ENCODE data around the gene GLS. TPM values are rescaled to one million over a fixed set of nuclear protein-coding genes. Genes with fewer than 3 reads are reported as not detected.

The GLS gene
- total and polyA plus RNA-seq, 2 of the 13 experiments (the other 11 are each of a cell fraction or from before 2014, with no cell fraction given): 78.6 to 183 TPM

GRCh38 chr2:190999949-191000665 is 119.5 kb downstream of the GLS start:
- BruUV-seq (replicated peaks): no TSS peak
- no peaks in the 10 kb centered on the region; the same call in 1 of the 2 replicates for H4K20me1 ChIP-seq (ENCODE audit: insufficient read depth, low read length)
- H3K4me1 ChIP-seq (ENCODE audit: insufficient read depth, low read length): no peaks in the 10 kb centered on the region
- no peak overlapping the region for H3K27ac ChIP-seq (ENCODE audit: extremely low read length, insufficient read depth, low read length)
- FAIRE-seq: no peak
- no peak for DNase-seq (ENCODE audit: low spot score)
- WGBS (ENCODE audit: low lambda C conversion rate): 97% methylated on average over 9 of the region's 9 CpGs
- in situ Hi-C loops (cut with HindIII; ENCODE audit: extremely low pct_ligation_motif_present, low pct_unique_long_range_greater_than_20kb) (no loop called here), intact Hi-C loops (cut with micrococcal nuclease; ENCODE audit: unreplicated experiment) (no loop called here)
- no peak overlapping the region for H2AFZ ChIP-seq (ENCODE audit: low read length)
- no peaks in the 10 kb centered on the region for H3K79me2 ChIP-seq (ENCODE audit: insufficient read depth, low read length)
- H3K9me3 ChIP-seq (ENCODE audit: low read length): no peaks in the 10 kb centered on the region
- no peak overlapping the region for H3K9ac ChIP-seq (ENCODE audit: insufficient read depth, low read depth, low read length)
- ChIA-PET POLR2A (interaction anchor here (0.8 kb wide), 1 partner anchor 14 kb away, joined by 3 read pairs; the partner anchor contains the start of gene STAT1), CTCF (ENCODE audit: low intra/inter-chr PET ratio, low total read pairs) (no interaction called here)
- H3K4me3 ChIP-seq (replicated peaks in 1 of 3; ENCODE audit: insufficient read depth in 1 of 3, low read depth in 2 of 3, low read length in 3 of 3): no peak overlapping the region
- no peaks in the 10 kb centered on the region for H3K27me3 ChIP-seq (ENCODE audit: control insufficient read depth in 1 of 2, insufficient read depth in 2 of 2, low read length in 2 of 2)
- TF ChIP-seq SKI (IDR thresholded peaks at IDR 0.05; ENCODE audit: partially characterized antibody) (no peak), SKIL (CRISPR knock-in tag; IDR thresholded peaks at IDR 0.05; ENCODE audit: borderline replicate concordance) (no peak), REL (CRISPR knock-in tag; conservative IDR thresholded peaks at IDR 0.05) (no peak), NRL (CRISPR knock-in tag; IDR thresholded peaks at IDR 0.05; ENCODE audit: borderline replicate concordance) (no peak), ZNF570 (CRISPR knock-in tag; IDR thresholded peaks at IDR 0.05; ENCODE audit: borderline replicate concordance) (no peak), HOXA3 (CRISPR knock-in tag; IDR thresholded peaks at IDR 0.05) (no peak), ZSCAN9 (CRISPR knock-in tag; IDR thresholded peaks at IDR 0.05; ENCODE audit: borderline replicate concordance) (no peak), REXO4 (CRISPR knock-in tag; IDR thresholded peaks at IDR 0.05; ENCODE audit: borderline replicate concordance) (no peak), DMAP1 (CRISPR knock-in tag; IDR thresholded peaks at IDR 0.05) (no peak)
- no peak overlapping the region for H3K4me2 ChIP-seq (ENCODE audit: low read depth, low read length)
- no peak for ATAC-seq
- peaks cover 37 to 87% of the 10 kb centered on the region in 2 experiments for H3K36me3 ChIP-seq (replicated peaks in 1 of 2; ENCODE audit: control insufficient read depth in 1 of 2, insufficient read depth in 2 of 2, low read length in 2 of 2)

Data from HepG2 (cell line).